Peyer's patch (tissue), 4 donors: ENCODE results near the gene ZNF500. TPM values are rescaled to one million over a fixed set of nuclear protein-coding genes. Genes with fewer than 3 reads are reported as not detected.

Experiments used
- DNase-seq, 3 donors: peaks; one replicate each; pipeline ENCODE4 v3.0.0-alpha.2; 2017 to 2019
- H3K27ac ChIP-seq, 4 donors: fragments of 200-600 bp; sonication (generic); one replicate each; pipeline ENCODE4 v1.5.1; 2016 to 2019
- H3K27me3 ChIP-seq, 2 donors: fragments of 200-600 bp; sonication (generic); one replicate each; pipeline ENCODE4 v1.5.1; 2019
- H3K36me3 ChIP-seq, 3 donors: fragments of 200-600 bp; sonication (generic); one replicate each; pipeline ENCODE4 v1.5.1; 2016 to 2019
- H3K4me1 ChIP-seq, 4 donors: fragments of 200-600 bp; sonication (generic); one replicate each; pipeline ENCODE4 v1.5.1; 2016 to 2019
- H3K4me3 ChIP-seq, 4 donors: fragments of 200-600 bp; sonication (generic); 1 replicate in 3 of 4; 2 replicates in 1 of 4; pipeline ENCODE4 v1.5.1; 2016 to 2019; ENCODE audit warnings: mild to moderate bottlenecking in 1 of 4
- H3K9me3 ChIP-seq, 4 donors: fragments of 200-600 bp; sonication (generic); one replicate each; pipeline ENCODE4 v1.5.1; 2016 to 2019; ENCODE audit warnings: mild to moderate bottlenecking in 1 of 4
- CTCF ChIP-seq, 6 experiments: fragments of 450-650 bp in 4 of 6; fragments of 200-600 bp in 2 of 6; sonication (generic) in 1 of 6; IDR thresholded peaks; one replicate each; pipeline ENCODE4 v1.5.1; 2017 to 2019; ENCODE audit warnings: antibody characterized with exemption in 6 of 6, mild to moderate bottlenecking in 3 of 6, moderate library complexity in 1 of 6
- POLR2A ChIP-seq, 2 donors: fragments of 450-650 bp; IDR thresholded peaks; one replicate each; pipeline ENCODE4 v1.5.1; 2017; ENCODE audit warnings: antibody characterized with exemption in 2 of 2, mild to moderate bottlenecking in 2 of 2, moderate library complexity in 2 of 2
- total RNA-seq, 4 donors: library from RNA; depleted of rRNA; stranded (reverse); fragments of >200 nt; gene quantifications; one replicate each; pipeline ENCODE4 v1.1.0, GENCODE V29; 2016

ZNF500 gene
- total RNA-seq, 4 donors from 2014 or later: 4.1 to 24.8 (median 14.5) TPM

GRCh38 chr16:4760221-4760910 lies 6.6 kb downstream of the ZNF500 start:
- peaks cover 0 to 7% (median under 1%) of the 10 kb centered on the region in 4 donors for H3K4me1 ChIP-seq
- H3K9me3 ChIP-seq: no peaks in the 10 kb centered on the region
- H3K27ac ChIP-seq: no peak overlapping the region
- no peak overlapping the region for H3K4me3 ChIP-seq
- no peaks in the 10 kb centered on the region for H3K27me3 ChIP-seq
- peaks cover 0 to 90% (median 0%) of the 10 kb centered on the region in 3 donors for H3K36me3 ChIP-seq
- no peak for DNase-seq
- TF ChIP-seq CTCF (IDR thresholded peaks at IDR 0.05) (no peak), POLR2A (IDR thresholded peaks at IDR 0.05) (no peak)

GRCh38 chr16:4755687-4756086 lies 11.3 kb downstream of the ZNF500 start:
- no peak for TF ChIP-seq POLR2A (IDR thresholded peaks at IDR 0.05)
- no peak for TF ChIP-seq CTCF (IDR thresholded peaks at IDR 0.05)
- no peaks in the 10 kb centered on the region for H3K27me3 ChIP-seq
- peaks cover 0 to 95% (median 0%) of the 10 kb centered on the region in 3 donors for H3K36me3 ChIP-seq
- DNase-seq: no peak
- H3K4me3 ChIP-seq: no peak overlapping the region
- no peaks in the 10 kb centered on the region for H3K4me1 ChIP-seq
- no peaks in the 10 kb centered on the region for H3K9me3 ChIP-seq
- no peak overlapping the region for H3K27ac ChIP-seq

- H3K27me3 ChIP-seq: no peaks in the 10 kb centered on the region
- no peaks in the 10 kb centered on the region for H3K9me3 ChIP-seq
- DNase-seq: no peak
- no peak overlapping the region for H3K27ac ChIP-seq
- H3K4me1 ChIP-seq: no peaks in the 10 kb centered on the region
- no peak for TF ChIP-seq POLR2A (IDR thresholded peaks at IDR 0.05)
- TF ChIP-seq CTCF (IDR thresholded peaks at IDR 0.05): no peak
- H3K4me3 ChIP-seq: no peak overlapping the region
- peaks cover 0 to 87% (median 0%) of the 10 kb centered on the region in 3 donors for H3K36me3 ChIP-seq
These were observed 12.1 kb downstream of the ZNF500 start for GRCh38 chr16:4754865-4755264.

- TF ChIP-seq CTCF (IDR thresholded peaks at IDR 0.05): no peak
- no peak for TF ChIP-seq POLR2A (IDR thresholded peaks at IDR 0.05)
- Histone ChIP-seq H3K9me3 (no peaks in the 10 kb centered on the region), H3K36me3 (peaks cover 0 to 71% (median 0%) of the 10 kb centered on the region in 3 donors), H3K27ac (no peak overlapping the region), H3K4me1 (no peaks in the 10 kb centered on the region), H3K27me3 (no peaks in the 10 kb centered on the region), H3K4me3 (no peak overlapping the region)
- DNase-seq: no peak
These were observed 13.7 kb downstream of the ZNF500 start for GRCh38 chr16:4753227-4753626.

- no peak overlapping the region for H3K4me3 ChIP-seq
- H3K27me3 ChIP-seq: no peaks in the 10 kb centered on the region
- DNase-seq: no peak
- TF ChIP-seq POLR2A (IDR thresholded peaks at IDR 0.05) (no peak), CTCF (IDR thresholded peaks at IDR 0.05) (no peak)
- no peak overlapping the region for H3K27ac ChIP-seq
- H3K4me1 ChIP-seq: peaks cover 0 to 4% (median 0%) of the 10 kb centered on the region in 4 donors
- H3K9me3 ChIP-seq: no peaks in the 10 kb centered on the region
- H3K36me3 ChIP-seq: peaks cover 0 to 66% (median 0%) of the 10 kb centered on the region in 3 donors
These were observed 14.4 kb downstream of the ZNF500 start for GRCh38 chr16:4752351-4753100.
